ENCODE data around the gene XPNPEP1.
"Not testable (repeated sequence)": the region's sequence is repeated elsewhere in the genome, so short reads cannot be mapped to it uniquely, and the experiment has no call there.

XPNPEP1 gene

GRCh38 chr10:109922358-109922975 lies 844 bp downstream of the XPNPEP1 start:
- no peak for DNase-seq

- DNase-seq: no peak
These were observed 3.3 kb downstream of the XPNPEP1 start for GRCh38 chr10:109920016-109920415.

GRCh38 chr10:109919220-109919619 lies 4.1 kb downstream of the XPNPEP1 start:
- DNase-seq: no peak

GRCh38 chr10:109918707-109919106 lies 4.6 kb downstream of the XPNPEP1 start:
- DNase-seq: not testable (repeated sequence)

- DNase-seq: no peak
These were observed 7.7 kb downstream of the XPNPEP1 start for GRCh38 chr10:109915566-109915965.

GRCh38 chr10:109914966-109915365 lies 8.3 kb downstream of the XPNPEP1 start:
- DNase-seq: no peak

- no peak for DNase-seq
These were observed 9.9 kb downstream of the XPNPEP1 start for GRCh38 chr10:109913306-109913892.

GRCh38 chr10:109912335-109913281 lies 10.7 kb downstream of the XPNPEP1 start:
- no peak for DNase-seq

- no peak for DNase-seq
These were observed 11.4 kb downstream of the XPNPEP1 start for GRCh38 chr10:109911903-109912302.

GRCh38 chr10:109906316-109906715 lies 17.0 kb downstream of the XPNPEP1 start:
- DNase-seq: no peak

GRCh38 chr10:109904397-109904796 lies 18.9 kb downstream of the XPNPEP1 start:
- no peak for DNase-seq

GRCh38 chr10:109902992-109903947 lies 20.0 kb downstream of the XPNPEP1 start:
- DNase-seq: no peak

- no peak for DNase-seq
These were observed 23.7 kb downstream of the XPNPEP1 start for GRCh38 chr10:109899356-109900331.

- DNase-seq: no peak
These were observed 24.5 kb downstream of the XPNPEP1 start for GRCh38 chr10:109898666-109899355.

- no peak for DNase-seq
These were observed 25.3 kb downstream of the XPNPEP1 start for GRCh38 chr10:109898007-109898406.

- no peak for DNase-seq
These were observed 27.5 kb downstream of the XPNPEP1 start for GRCh38 chr10:109895848-109896247.

- no peak for DNase-seq
These were observed 28.1 kb downstream of the XPNPEP1 start for GRCh38 chr10:109895095-109895818.

GRCh38 chr10:109894516-109894915 lies 28.8 kb downstream of the XPNPEP1 start:
- DNase-seq: no peak

GRCh38 chr10:109893386-109893785 lies 29.9 kb downstream of the XPNPEP1 start:
- DNase-seq: no peak

- DNase-seq: no peak
These were observed 30.4 kb downstream of the XPNPEP1 start for GRCh38 chr10:109892931-109893330.

Measured in NCI-H345 (cell line).